Measurements from ENCODE around the gene AMBP. TPM values are rescaled to one million over a fixed set of nuclear protein-coding genes. Genes with fewer than 3 reads are reported as not detected.

AMBP gene
- total and polyA plus RNA-seq, 4 donors = 3,440 to 6,678 (median 4,863) TPM

GRCh38 chr9:114087721-114088120, 9.6 kb upstream of the AMBP start (continued):
- TF ChIP-seq RAD21 (IDR thresholded peaks at IDR 0.05) = no peak

GRCh38 chr9:114086607-114087006, 8.5 kb upstream of the AMBP start:
- H3K27me3 ChIP-seq (ENCODE audit: control insufficient read depth in 4 of 4, insufficient read depth in 4 of 4, low read length in 3 of 4) = no peaks in the 10 kb centered on the region
- no peak overlapping the region for H3K9ac ChIP-seq (ENCODE audit: low read depth in 1 of 2, low read length in 2 of 2)
- WGBS = 93% methylated on average over 4 of the region's 4 CpGs
- TF ChIP-seq MAX (IDR thresholded peaks at IDR 0.05) = no peak
- TF ChIP-seq GABPA (IDR thresholded peaks at IDR 0.05 in 1 of 2, conservative IDR thresholded peaks at IDR 0.05 in 1 of 2) = no peak
- TF ChIP-seq YY1 (IDR thresholded peaks at IDR 0.05) = no peak
- TF ChIP-seq RAD21 (IDR thresholded peaks at IDR 0.05) = no peak
- no peak for TF ChIP-seq REST (IDR thresholded peaks at IDR 0.05)
- no peak for TF ChIP-seq RXRA (IDR thresholded peaks at IDR 0.05)
- TF ChIP-seq SP1 (IDR thresholded peaks at IDR 0.05) = no peak
- no peak for TF ChIP-seq HNF4G (IDR thresholded peaks at IDR 0.05)
- TF ChIP-seq NR2F2 (IDR thresholded peaks at IDR 0.05) = no peak
- no peak for TF ChIP-seq HNF4A (conservative IDR thresholded peaks at IDR 0.05)
- no peak for TF ChIP-seq CTCF (IDR thresholded peaks at IDR 0.05; ENCODE audit: low read depth, low read length, missing input control)
- no peak for TF ChIP-seq JUND (IDR thresholded peaks at IDR 0.05)
- TF ChIP-seq ZBTB33 (IDR thresholded peaks at IDR 0.05) = no peak
- TF ChIP-seq FOXA2 (IDR thresholded peaks at IDR 0.05) = no peak
- TF ChIP-seq FOXA1 (IDR thresholded peaks at IDR 0.05) = no peak
- no peak for TF ChIP-seq TAF1 (conservative IDR thresholded peaks at IDR 0.05)
- no peak for TF ChIP-seq EGR1 (IDR thresholded peaks at IDR 0.05; ENCODE audit: low read depth in 2 of 2)
- no peak for TF ChIP-seq ATF3 (IDR thresholded peaks at IDR 0.05)
- no peak overlapping the region for H3K4me3 ChIP-seq (ENCODE audit: low read depth in 1 of 3, low read length in 3 of 3)
- no peaks in the 10 kb centered on the region for H3K9me3 ChIP-seq (ENCODE audit: control insufficient read depth in 4 of 4, low read length in 3 of 4)
- no peaks in the 10 kb centered on the region for H3K36me3 ChIP-seq (ENCODE audit: control insufficient read depth in 4 of 4, insufficient read depth in 3 of 4, low read depth in 1 of 4, low read length in 3 of 4)
- H3K27ac ChIP-seq (ENCODE audit: low read depth in 1 of 2, low read length in 2 of 2) = no peak overlapping the region
- no peak for DNase-seq (ENCODE audit: low spot score)
- H3K4me1 ChIP-seq (ENCODE audit: control insufficient read depth in 4 of 4, insufficient read depth in 4 of 4, low read length in 3 of 4) = peaks cover 0 to 21% (median 15%) of the 10 kb centered on the region in 4 donors
